Stimulated activated CD4-positive, alpha-beta T cell treated with anti-CD3 and anti-CD28 coated beads, Interleukin-12 subunit alpha, Interleukin-12 subunit beta, amount 100 ng/mL, for 4 hours (primary cell): Measurements from ENCODE around the gene LRCH3.
"Not testable (repeated sequence)": the region's sequence is repeated elsewhere in the genome, so short reads cannot be mapped to it uniquely, and the experiment has no call there.

ENCODE experiments used
- DNase-seq: peaks from one replicate; pipeline ENCODE4 v3.0.0-alpha.2; 2020

LRCH3 gene

DNA sequence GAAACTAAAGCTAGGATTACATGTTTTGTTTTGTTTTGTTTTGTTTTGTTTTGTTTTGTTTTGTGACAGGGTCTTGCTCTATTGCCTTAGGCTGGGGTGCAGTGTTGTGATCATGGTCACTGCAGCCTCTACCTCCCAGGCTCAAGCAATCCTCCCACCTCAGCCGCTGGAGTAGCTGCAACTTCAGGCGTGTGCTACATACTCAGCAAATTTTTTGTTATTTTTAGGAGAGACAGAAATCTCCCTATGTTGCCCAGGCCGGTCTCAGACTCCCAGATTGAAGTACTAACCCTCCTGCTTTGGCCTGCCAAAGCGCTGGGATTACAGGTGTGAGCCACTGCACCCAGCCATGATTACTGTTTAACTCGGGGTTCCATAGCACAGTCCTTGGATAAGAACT is 50.7 kb downstream of the LRCH3 start:
- DNase-seq: no peak

DNA sequence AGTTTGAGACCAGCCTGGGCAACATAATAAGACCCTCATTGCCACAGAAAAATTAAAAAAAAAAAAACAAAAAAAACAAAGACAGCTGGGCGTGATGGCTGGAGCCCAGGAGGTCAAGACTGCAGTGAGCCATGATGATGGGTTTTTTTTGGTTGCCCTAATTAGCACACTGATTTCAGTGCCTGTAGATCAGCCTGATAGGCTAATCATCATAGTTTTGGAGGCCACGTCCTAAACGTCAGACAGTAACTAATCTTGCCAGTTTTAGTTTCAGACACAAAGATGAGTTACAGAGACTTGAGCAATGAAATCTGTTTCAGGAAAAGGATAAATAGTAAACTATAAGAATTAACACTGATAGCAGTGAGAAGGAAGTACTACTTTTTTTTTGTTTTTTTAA is 55.4 kb downstream of the LRCH3 start:
- no peak for DNase-seq

DNA sequence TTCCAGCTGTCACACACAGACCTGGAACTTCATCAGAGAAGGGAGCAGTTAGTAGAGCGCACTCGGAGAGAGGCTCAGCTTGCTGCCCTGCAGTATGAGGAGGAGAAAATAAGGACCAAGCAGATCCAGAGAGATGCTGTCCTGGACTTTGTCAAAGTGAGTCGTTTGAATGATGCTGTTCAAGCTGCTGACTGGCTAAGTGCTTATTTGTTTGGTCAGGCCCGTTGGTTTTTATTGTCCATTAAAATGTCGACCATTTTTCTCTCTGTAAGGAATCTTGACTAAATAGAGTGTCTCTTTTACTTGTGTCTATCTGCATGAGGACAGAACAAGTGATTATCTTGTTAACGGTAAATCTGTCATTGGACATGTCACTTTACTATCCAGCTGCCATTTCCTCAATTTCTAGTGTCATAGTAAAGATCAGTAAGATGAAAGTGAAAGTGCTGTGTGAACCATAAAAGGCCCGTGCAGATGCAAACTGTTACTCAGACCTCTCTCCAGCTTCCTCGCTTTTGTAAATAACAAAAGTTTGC is 56.9 kb downstream of the LRCH3 start:
- DNase-seq: no peak

DNA sequence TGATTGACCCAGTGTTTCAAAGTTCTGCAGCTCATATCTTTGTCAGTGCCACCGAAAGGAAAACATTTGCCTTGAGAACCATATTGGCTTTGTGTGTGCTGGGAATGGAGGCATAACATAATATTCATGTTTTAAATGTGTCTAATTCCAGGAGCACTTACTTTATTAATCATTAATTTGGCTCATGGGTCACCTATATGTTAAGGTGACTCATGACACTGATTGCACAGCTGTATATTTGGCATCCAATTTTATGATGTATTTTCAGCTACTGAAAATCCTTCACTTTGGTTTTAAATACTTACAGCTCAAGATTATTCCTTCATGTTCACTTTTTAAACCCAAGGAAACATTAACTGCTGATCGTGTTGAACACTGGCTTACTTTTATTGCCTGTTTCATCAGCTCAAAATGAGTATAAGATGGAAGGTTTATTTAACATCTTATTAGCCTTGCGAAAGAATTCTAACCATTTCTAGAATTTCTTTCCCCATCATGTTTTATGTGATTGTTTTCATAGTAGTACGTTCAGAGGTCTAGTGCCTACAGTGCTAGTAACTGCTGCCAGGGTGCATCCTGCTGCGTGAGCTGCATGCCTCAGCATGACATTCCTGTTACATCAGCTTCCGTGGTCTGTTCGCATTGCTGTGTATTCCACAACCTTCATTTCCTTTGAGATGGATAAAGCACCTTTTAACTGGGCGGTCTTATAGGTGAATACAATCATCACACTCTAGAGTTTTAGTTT is 63.7 kb downstream of the LRCH3 start:
- no peak for DNase-seq

DNA sequence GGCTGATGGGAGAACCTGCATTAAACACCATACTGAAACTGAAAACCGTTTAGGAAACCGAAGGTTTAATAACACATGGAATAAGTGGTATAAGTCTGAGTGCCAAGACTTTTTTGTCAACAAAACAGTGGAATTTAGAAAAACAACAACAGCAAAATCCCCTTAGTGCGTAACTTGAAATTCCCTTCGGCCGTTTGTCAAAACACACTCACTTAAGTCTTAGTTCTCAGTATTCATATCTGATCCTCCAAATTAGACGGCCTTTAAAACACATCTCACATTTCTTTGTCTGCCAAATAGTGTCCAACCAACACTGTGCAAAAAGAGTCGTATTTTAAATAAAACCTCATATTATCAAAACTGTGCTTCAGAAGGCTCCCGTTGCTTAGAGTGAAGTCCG is 64.5 kb downstream of the LRCH3 start:
- DNase-seq: no peak

DNA sequence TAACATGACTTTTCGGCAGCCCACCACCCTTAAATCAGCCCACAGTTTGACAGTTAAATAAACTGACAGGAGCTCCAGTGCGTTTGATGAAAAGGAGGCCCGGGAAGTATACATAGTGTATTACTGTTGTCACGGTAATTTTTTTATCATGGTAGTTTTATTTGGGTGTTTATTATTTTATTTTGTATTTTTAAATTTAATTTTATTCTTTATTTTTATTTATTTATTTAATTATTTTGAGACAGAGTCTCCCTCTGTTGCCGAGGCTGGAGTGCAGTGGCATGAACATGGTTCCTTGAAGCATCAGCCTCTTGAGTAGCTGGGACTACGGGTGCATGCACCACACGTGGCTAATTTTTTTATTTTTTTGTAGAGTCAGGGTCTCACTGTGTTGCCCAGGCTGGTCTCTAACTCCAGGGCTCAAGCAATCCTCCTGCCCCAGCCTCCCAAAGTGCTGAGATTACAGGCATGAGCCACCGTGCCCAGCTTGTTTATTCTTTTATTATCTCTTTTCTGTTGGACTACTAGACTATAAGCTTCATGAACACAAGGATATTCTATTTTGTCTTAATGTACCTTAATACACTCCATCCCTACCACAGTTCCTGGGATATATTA is 65.3 kb downstream of the LRCH3 start:
- DNase-seq: no peak

DNA sequence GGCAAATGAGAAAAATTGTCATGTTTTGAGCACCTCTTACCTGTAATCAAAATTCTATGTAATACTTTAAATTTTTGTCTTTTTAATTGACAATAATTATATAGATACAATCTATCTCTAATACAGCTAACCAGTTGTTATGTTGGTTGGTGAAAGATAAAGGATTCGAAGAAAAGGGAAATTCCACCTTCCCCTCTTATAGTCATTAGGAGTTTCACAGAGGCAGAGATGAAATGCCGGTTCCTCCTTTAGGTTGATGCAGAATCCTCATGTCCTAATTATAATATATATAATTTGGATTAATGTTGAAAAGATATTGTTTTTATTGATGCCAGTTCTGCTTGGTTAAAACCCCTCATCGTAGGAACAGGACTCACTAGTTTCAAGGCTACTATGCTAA is 67.1 kb downstream of the LRCH3 start:
- no peak for DNase-seq

DNA sequence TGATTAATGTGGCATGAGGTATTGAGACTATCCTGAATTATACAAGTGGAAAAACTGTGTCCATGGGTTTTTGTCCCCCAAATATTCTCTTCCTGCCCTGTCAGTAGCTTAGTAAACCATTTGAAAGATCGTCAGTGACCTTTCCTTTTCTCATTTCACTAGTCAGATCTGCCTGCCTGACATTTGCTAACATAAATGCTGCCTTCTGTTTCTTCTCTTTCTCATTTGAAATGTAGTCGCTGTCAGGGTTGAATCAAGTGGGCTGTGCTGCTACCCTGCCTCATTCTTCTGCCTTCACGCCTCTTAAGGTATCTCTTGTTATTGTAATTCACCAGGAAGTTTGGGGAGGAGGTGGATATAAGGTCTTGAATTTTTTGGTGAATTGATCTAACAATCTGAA is 67.5 kb downstream of the LRCH3 start:
- DNase-seq: no peak

DNA sequence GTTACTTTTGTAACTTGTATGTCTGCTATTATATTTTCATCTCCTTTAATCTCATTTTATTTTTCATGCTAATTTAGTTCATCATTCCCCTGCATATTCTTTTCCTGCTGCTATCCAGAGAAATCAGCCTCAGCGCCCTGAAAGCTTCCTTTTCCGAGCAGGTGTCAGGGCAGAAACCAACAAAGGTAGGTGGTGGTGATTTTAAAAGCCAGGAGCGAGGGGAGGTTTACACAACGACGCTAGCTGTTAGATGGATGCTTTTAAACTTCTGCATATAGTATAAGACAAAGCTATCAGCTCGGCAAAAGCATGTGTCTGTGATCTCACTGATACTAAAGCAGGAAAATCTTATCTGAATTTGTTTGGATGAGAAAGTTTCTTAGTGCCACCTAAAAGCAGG is 75.0 kb downstream of the LRCH3 start:
- no peak for DNase-seq

DNA sequence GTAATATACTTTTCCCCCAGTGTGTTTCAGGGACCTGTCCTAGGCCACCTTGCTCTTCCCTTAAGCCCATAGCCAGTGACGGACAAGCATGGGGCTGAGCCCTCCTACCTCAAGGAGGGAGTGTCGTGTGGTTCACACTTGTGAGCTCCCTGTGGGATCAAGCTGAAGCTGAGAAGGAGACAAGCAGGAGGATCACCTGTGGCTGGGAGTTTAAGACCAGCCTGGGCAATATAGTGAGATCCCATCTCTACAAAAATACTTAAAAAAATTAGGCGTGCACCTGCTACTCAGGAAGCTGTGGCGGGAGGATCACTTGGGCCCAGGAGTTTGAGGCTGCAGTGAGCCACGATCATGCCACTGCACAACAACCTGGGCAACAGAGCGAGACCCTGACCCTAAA is 82.3 kb downstream of the LRCH3 start:
- no peak for DNase-seq

DNA sequence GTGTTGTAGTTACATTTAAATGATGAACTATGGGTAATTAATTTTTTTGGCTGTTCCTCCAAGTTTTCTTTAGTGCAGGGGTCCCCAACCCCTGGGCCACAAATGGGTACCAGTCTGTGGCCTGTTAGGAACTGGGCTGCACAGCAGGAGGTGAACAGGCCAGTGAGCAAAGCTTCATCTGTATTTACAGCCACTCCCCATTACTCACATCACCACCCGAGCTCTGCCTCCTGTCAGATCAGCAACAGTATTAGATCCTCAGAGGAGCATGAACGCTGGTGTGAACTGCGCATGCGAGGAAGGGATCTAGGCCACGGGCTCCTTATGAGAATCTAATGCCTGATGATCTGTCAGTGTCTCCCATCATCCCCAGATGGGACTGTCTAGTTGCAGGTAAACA is 83.0 kb downstream of the LRCH3 start:
- no peak for DNase-seq

DNA sequence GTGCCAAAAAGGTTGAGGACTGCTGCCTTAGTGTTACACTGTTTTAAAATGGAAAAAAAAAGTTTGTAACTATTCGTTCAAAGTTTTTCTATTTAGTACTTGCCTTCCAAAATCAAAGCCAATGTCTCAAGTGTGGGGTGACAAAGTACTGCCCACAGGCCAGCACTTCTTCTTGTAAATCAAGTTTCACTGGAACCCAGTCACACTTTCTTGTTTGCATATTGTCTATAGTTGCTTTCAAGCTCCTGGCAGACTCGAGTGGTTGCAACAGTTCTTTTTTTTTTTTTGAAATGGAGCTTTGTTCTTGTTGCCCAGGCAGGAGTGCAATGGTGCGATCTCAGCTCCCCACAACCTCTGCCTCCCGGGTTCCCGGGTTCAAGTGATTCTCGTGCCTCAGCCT is 83.6 kb downstream of the LRCH3 start:
- no peak for DNase-seq

DNA sequence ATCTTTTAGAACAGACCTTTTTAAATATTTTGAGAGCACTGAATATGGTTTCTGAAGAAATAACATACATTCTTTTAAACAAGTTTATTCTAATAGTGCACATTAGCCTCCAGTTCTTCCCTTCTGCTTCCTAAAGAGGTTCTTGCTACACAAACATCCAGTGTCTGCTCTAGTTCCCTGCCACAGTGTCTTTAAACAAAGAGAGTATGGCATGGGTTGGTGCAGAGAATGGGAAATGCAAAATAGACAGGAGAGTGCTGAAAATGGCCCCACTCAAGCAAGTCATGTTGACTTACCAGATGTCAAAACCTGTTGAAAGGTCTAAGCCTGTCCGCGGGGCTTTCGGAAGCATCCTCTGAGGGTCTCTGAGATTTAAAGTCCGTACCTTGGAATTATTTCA is 86.8 kb downstream of the LRCH3 start:
- DNase-seq: no peak

DNA sequence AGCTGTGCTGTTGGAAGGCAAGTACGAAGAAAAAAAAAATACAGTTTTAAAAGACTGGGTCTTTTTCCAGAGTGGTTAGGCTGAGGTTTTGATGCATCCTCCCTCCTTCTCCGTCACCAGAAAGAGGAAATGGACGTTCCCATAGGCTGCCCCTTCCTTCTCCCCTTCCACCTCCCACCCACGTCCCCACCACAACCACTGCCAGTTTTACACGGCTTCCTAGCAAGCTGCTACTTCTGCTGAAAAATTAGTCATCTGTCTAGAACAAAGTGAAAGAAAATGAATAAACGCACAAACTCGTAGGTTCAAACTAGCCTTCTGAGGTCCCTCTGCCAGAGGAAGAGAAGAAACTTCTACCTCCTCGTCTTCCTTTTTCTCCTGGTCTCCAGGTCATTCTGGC is 87.4 kb downstream of the LRCH3 start:
- peak; percentile 19 for DNase-seq

DNA sequence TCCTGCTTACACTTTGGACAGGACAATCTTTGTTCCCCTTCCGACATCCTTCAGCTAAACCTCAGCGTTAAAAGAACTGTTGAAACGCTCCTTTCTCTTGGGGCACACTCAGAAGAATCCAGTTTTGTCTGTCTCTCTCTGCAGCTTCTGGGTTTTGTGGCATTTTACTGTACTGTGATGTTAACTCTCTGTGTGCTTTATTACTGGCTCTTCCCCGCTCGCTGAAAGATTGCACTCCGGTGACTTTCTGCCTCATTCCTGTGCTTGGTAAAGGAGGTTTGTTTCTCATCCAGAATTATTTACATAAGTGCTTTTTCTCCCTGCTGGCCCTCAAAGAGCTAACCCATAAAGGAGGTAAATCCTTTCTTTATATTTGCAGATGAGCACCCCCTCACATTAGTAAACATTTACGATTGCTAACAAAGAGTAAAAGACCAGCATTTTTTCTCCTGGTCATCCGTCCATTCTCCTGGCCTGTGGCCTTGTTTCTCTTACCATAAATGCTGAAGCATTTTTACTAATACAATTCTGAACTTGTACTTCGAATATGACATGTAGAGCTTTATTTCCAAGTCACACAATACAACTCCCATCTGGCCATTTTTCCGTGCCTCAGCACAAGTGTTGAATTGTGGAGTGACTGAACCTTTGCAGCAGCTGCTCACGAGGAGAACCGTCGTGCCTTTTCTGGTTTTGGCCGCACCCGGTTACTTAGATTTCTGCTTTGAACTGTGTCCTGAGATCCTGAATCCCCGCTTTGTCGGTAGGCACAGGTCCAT is 89.6 kb downstream of the LRCH3 start:
- no peak for DNase-seq

DNA sequence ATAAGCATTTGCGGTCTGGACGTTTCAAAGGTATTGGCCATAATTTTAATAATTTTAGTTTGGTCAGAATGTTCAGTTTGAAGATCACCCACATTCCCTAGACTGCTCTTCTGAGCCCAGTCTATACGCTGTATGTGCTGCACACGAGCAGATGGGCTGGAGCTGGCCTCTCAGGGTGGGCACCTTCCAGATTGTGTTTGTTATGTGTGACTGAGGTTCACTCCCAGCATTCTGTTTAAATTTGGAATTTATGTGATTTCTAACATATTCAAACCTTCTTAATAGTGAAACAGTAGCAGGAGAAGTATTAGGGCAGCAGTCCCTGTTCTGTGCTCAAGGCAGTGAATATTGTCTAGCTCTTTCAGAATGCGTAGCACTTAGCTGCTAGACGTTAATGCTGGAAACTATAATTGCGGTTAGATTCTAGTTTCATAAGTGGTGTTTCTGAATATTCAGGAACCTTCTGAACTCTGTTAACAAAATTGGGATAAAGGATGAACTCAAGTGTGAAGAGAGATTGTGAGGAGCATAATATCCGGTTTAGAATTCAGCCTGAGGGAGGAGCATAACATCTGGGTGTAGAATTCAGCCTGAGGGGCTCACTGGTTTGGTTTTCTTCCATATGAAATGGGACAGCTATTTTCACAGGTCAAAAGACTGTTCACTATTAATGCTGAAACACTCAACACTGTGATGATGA is 90.4 kb downstream of the LRCH3 start:
- DNase-seq: no peak

DNA sequence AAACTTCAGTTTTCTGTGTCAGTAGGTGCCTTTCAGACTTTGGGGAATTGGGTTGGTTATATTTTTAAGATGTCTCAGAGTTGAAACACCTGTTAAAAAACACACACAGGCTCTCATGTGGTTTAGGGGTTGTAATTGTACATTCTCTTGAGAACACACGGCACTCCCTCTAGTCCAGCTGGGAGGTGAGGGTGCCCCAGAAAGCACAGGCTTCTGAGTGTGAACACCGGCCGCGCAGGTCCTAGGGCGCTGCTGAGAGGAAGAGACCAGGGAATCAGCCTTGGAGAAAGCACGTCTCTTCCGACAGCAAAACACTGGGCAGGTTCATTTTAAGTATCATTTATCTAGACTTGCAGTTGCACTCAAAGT is 90.9 kb downstream of the LRCH3 start:
- no peak for DNase-seq

DNA sequence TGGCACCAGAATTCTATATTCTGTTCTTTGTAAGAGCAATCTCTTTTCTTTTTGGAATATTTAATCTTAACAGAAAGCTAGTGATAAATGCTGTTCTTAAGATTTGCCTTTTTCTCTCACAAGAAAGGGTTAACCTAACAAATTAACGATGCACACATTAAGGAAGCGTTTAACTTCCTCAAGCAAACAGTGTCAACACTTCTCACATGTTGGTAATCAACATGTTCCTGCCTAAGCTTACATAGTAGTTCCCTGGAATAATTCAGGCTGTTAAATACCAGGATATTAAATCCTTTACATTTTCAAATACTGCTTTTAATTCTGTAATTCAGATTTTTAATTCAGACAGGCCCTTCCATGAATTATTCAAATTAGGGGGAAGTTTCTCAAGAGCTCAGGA is 91.5 kb downstream of the LRCH3 start:
- DNase-seq: no peak

DNA sequence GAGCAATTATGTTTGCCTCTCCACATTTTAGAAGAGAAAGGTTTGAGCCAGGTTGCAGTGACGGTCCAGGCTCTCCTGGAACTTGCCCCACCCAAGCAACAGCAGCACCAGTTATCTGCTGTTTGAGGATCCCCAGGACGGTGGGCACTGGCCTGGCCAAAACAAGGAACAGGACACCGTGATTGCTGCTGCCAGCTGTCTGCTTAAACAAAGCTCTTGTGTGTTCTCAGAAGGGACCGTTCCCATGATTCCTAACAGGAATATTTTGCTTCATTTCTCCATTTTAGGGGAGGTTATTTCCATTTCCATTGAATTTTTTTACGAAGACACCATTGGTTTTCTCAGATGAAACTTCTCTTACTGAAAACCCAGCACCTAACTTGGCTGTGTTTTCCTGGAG is 92.5 kb downstream of the LRCH3 start:
- no peak for DNase-seq

DNA sequence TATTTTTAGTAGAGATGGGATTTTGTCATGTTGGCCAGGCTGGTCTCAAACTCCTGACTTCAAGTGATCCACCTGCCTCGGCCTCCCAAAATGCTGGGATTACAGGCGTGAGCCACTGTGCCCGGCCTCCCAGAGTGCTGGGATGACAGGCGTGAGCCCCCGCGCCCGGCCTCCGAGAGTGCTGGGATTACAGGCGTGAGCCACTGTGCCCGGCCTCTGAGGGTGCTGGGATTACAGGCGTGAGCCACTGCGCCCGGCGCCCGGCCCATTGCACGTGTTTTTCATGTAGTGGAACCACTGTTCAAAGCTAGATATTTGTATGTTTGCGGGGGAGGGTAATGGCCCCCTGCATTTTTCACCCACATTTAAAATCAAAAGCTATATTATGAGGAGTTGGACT is 93.3 kb downstream of the LRCH3 start:
- not testable (repeated sequence) for DNase-seq

DNA sequence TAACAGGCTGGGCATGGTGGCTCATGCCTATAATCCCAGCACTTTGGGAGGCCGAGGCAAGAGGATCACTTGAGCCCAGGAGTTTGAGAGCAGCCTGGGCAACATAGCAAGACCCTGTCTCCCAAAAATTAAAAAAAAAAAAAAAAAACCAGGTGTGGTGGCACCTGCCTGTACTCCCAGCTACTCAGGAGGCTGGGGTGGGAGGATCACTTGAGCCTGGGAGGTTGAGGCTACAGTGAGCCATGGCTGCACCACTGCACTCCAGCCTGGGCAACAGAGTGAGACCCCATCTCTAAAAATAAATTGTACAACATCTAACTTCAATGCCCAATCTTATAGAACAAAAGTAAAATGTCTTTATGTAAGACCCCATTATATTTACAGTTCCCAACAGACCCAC is 95.0 kb downstream of the LRCH3 start:
- DNase-seq: not testable (repeated sequence)

DNA sequence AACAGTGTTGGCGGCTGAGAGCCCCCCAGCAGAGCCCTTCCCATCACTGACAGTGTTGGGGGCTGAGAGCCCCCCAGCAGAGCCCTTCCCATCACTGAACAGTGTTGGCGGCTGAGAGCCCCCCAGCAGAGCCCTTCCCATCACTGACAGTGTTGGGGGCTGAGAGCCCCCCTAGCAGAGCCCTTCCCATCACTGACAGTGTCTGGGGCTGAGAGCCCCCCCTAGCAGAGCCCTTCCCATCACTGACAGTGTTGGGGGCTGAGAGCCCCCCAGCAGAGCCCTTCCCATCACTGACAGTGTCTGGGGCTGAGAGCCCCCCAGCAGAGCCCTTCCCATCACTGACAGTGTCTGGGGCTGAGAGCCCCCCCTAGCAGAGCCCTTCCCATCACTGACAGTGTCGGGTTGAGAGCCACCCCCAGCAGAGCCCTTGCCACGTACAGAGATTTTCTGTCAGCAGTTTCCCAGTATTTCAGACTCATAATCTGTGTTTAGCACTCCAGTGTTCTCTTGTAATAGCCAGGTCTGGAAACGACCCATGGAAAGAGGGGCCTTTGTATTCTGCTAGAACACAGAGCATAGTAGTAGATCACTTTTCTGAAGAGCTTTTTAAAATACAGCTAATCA is 96.5 kb downstream of the LRCH3 start:
- not testable (repeated sequence) for DNase-seq

DNA sequence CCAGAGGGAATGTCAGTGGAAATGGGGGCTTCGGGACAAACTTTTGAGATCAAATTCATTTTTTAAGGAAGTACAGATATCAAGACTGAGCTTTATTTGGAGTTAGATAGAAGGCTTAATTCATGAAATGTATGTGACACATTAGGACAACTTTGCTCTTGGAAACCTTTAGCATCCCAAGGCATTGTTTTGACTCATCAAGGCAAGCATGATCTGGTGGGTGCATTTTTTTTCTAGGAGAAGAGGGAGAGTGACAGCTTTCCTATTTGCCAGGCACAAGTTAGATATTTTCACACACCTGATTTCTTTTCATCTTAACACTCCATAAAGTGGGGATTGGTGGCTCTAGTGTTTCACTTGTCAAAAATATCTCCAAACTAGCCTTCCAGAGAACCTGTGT is 97.5 kb downstream of the LRCH3 start:
- DNase-seq: no peak
